Uterus (tissue), 2 donors: Measurements from ENCODE around the gene ACTBL2.

Experiments
- CTCF ChIP-seq, 4 experiments: fragments of 200-600 bp in 2 of 4; fragments of 450-650 bp in 2 of 4; sonication (generic) in 2 of 4; IDR thresholded peaks; one replicate each; pipeline ENCODE4 v1.5.1; 2016 to 2019; ENCODE audit warnings: antibody characterized with exemption in 4 of 4, mild to moderate bottlenecking in 2 of 4, moderate library complexity in 1 of 4
- POLR2A ChIP-seq, 2 donors: fragments of 450-650 bp; IDR thresholded peaks; one replicate each; pipeline ENCODE4 v1.6.1; 2016; ENCODE audit warnings: antibody characterized with exemption in 2 of 2, mild to moderate bottlenecking in 1 of 2, moderate library complexity in 1 of 2

DNA sequence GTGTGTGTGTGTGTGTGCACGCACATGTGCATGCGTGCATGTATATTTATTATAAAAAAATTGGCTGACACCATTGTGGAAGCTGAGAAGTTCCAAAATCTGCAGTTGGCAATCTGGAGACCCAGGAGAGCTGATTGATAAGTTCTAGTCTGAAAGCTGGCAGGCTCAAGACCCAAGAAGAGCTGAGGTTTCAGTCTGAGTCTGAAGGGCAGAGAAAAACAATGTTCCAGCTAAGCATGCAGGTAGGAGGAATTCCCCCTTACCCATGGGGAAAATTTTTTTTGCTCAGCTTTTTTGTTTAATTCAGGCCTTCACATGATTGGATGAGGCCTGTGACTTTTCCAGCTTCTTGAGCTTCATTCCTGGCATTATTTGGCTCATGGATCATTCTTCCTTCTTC is 31.2 kb upstream of the ACTBL2 start:
- TF ChIP-seq CTCF (IDR thresholded peaks at IDR 0.05) (no peak), POLR2A (IDR thresholded peaks at IDR 0.05) (no peak)
